Measurements from ENCODE around the gene TTLL5.
"Not testable (repeated sequence)": the region's sequence is repeated elsewhere in the genome, so short reads cannot be mapped to it uniquely, and the experiment has no call there.

Gene TTLL5

GRCh38 chr14:75689012-75689411, 28.0 kb downstream of the TTLL5 start:
- H3K18ac ChIP-seq (ENCODE audit: low read depth in 1 of 2, low read length in 2 of 2): no peak overlapping the region
- peaks cover 11 to 47% of the 10 kb centered on the region in 2 experiments for H3K36me3 ChIP-seq (ENCODE audit: control insufficient read depth in 1 of 2, insufficient read depth in 2 of 2, low read depth in 1 of 2, low read length in 2 of 2)
- H3K27me3 ChIP-seq (ENCODE audit: control insufficient read depth in 1 of 2, insufficient read depth in 1 of 2, low read length in 2 of 2): no peaks in the 10 kb centered on the region
- H3K4me1 ChIP-seq (ENCODE audit: control insufficient read depth, insufficient read depth, low read depth, low read length): peaks cover 2% of the 10 kb centered on the region
- no peak overlapping the region for H3K14ac ChIP-seq (ENCODE audit: low read length in 2 of 2)
- no peak overlapping the region for H3K27ac ChIP-seq (ENCODE audit: low read length, poor library complexity, severe bottlenecking)
- no peak overlapping the region for H3K4me3 ChIP-seq (ENCODE audit: insufficient read depth in 1 of 2, low read depth in 1 of 2, low read length in 2 of 2)
- no peak overlapping the region for H2BK15ac ChIP-seq (ENCODE audit: low read depth, poor library complexity, severe bottlenecking)
- no peak overlapping the region for H2AFZ ChIP-seq (ENCODE audit: low read depth, low read length)
- H4K91ac ChIP-seq (ENCODE audit: low read length): no peak overlapping the region
- H3K9ac ChIP-seq (ENCODE audit: low read length): peak overlapping the region; percentile 67
- H3K9me3 ChIP-seq (ENCODE audit: control insufficient read depth, low read length): no peaks in the 10 kb centered on the region
- no peak overlapping the region for H3K4me2 ChIP-seq (ENCODE audit: low read length, poor library complexity, severe bottlenecking)
- DNase-seq: peak; percentile 15
- H3K23ac ChIP-seq (ENCODE audit: low read length in 2 of 2): no peak overlapping the region
- peaks cover 18% of the 10 kb centered on the region for H3K79me1 ChIP-seq (replicated peaks; ENCODE audit: low read length, poor library complexity, severe bottlenecking)
- no peak overlapping the region for H4K8ac ChIP-seq (ENCODE audit: low read length)
- H2BK120ac ChIP-seq (ENCODE audit: low read depth, low read length): no peak overlapping the region
- H3K4ac ChIP-seq (ENCODE audit: low read depth in 1 of 2, low read length in 2 of 2): no peak overlapping the region
- no peak overlapping the region for H2BK12ac ChIP-seq (ENCODE audit: low read length in 2 of 2)
- no peak overlapping the region for H2AK5ac ChIP-seq (ENCODE audit: low read length, severe bottlenecking)
- WGBS: 93% methylated on average over 2 of the region's 2 CpGs
- no peak overlapping the region for H2BK5ac ChIP-seq (ENCODE audit: low read depth, low read length, poor library complexity, severe bottlenecking)

DNA sequence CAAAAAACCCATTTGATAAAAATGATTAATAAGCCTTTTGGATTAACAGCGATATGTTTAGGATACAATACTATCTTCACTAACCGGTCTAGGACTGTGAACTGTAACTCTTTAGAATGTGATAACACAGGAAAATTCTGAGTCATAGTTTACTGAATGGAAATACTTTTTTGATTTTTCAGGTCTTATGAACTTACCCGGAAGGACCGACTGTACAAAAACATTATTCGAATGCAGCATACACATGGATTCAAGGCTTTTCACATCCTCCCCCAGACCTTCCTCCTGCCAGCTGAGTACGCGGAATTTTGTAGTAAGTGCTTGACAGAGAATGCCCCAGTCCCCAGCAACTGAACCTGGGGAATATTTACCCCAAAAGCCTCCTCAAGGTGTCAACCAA, 29.0 kb downstream of the TTLL5 start:
- Histone ChIP-seq H3K4ac (ENCODE audit: low read depth in 1 of 2, low read length in 2 of 2) (no peak overlapping the region), H3K4me1 (ENCODE audit: control insufficient read depth, insufficient read depth, low read depth, low read length) (peaks cover 2% of the 10 kb centered on the region), H2BK15ac (ENCODE audit: low read depth, poor library complexity, severe bottlenecking) (no peak overlapping the region)

GRCh38 chr14:75695025-75695424, 34.0 kb downstream of the TTLL5 start:
- not testable (repeated sequence) for H4K8ac ChIP-seq (ENCODE audit: low read length)
- WGBS: 98% methylated on average over 6 of the region's 6 CpGs

More for the DNA sequence above, 29.0 kb downstream of the TTLL5 start:
- H3K9me3 ChIP-seq (ENCODE audit: control insufficient read depth, low read length): no peaks in the 10 kb centered on the region
- H2AFZ ChIP-seq (ENCODE audit: low read depth, low read length): no peak overlapping the region
- H3K23ac ChIP-seq (ENCODE audit: low read length in 2 of 2): no peak overlapping the region
- no peak overlapping the region for H3K27ac ChIP-seq (ENCODE audit: low read length, poor library complexity, severe bottlenecking)
- no peak overlapping the region for H2BK120ac ChIP-seq (ENCODE audit: low read depth, low read length)
- no peak overlapping the region for H3K4me2 ChIP-seq (ENCODE audit: low read length, poor library complexity, severe bottlenecking)
- DNase-seq: no peak
- 95% methylated on average over 5 of the region's 7 CpGs for WGBS
- no peak overlapping the region for H3K4me3 ChIP-seq (ENCODE audit: insufficient read depth in 1 of 2, low read depth in 1 of 2, low read length in 2 of 2)
- H2BK12ac ChIP-seq (ENCODE audit: low read length in 2 of 2): no peak overlapping the region
- no peak overlapping the region for H2AK5ac ChIP-seq (ENCODE audit: low read length, severe bottlenecking)
- H3K9ac ChIP-seq (ENCODE audit: low read length): peak overlapping the region; percentile 41
- H3K27me3 ChIP-seq (ENCODE audit: control insufficient read depth in 1 of 2, insufficient read depth in 1 of 2, low read length in 2 of 2): no peaks in the 10 kb centered on the region
- H3K36me3 ChIP-seq (ENCODE audit: control insufficient read depth in 1 of 2, insufficient read depth in 2 of 2, low read depth in 1 of 2, low read length in 2 of 2): peaks cover 16 to 43% of the 10 kb centered on the region in 2 experiments
- no peak overlapping the region for H4K8ac ChIP-seq (ENCODE audit: low read length)
- no peak overlapping the region for H3K18ac ChIP-seq (ENCODE audit: low read depth in 1 of 2, low read length in 2 of 2)
- no peak overlapping the region for H2BK5ac ChIP-seq (ENCODE audit: low read depth, low read length, poor library complexity, severe bottlenecking)
- no peak overlapping the region for H3K14ac ChIP-seq (ENCODE audit: low read length in 2 of 2)
- peaks cover 16% of the 10 kb centered on the region for H3K79me1 ChIP-seq (replicated peaks; ENCODE audit: low read length, poor library complexity, severe bottlenecking)
- H4K91ac ChIP-seq (ENCODE audit: low read length): no peak overlapping the region

DNA sequence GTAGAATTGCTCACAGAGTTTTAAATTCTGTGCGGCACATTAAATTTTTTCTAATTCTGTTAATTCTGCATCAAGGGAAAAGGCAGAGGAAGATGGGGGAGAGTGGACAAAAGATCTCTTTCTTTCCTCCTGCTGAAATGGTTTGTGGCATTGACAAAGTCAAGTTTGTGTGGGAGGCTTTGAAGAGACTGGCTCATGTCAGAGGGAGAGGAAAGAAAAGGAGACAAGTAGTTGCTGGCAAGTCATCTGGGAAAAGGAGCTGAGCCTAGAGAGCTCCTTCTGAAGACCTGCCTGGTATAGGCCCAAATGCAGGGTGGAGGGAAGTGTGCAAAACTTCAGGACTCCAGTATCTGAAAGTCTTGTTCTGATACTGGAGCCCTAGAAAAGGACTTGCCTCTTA, 36.3 kb downstream of the TTLL5 start:
- Histone ChIP-seq H2BK12ac (ENCODE audit: low read length in 2 of 2) (no peak overlapping the region), H3K27ac (ENCODE audit: low read length, poor library complexity, severe bottlenecking) (no peak overlapping the region), H3K4ac (ENCODE audit: low read depth in 1 of 2, low read length in 2 of 2) (no peak overlapping the region), H3K23ac (ENCODE audit: low read length in 2 of 2) (no peak overlapping the region), H2BK5ac (ENCODE audit: low read depth, low read length, poor library complexity, severe bottlenecking) (no peak overlapping the region), H3K36me3 (ENCODE audit: control insufficient read depth in 1 of 2, insufficient read depth in 2 of 2, low read depth in 1 of 2, low read length in 2 of 2) (peaks cover 12 to 60% of the 10 kb centered on the region in 2 experiments), H3K9me3 (ENCODE audit: control insufficient read depth, low read length) (no peaks in the 10 kb centered on the region), H3K14ac (ENCODE audit: low read length in 2 of 2) (no peak overlapping the region), H3K4me2 (ENCODE audit: low read length, poor library complexity, severe bottlenecking) (no peak overlapping the region), H2BK15ac (ENCODE audit: low read depth, poor library complexity, severe bottlenecking) (no peak overlapping the region), H3K9ac (ENCODE audit: low read length) (no peak overlapping the region), H3K18ac (ENCODE audit: low read depth in 1 of 2, low read length in 2 of 2) (no peak overlapping the region), H3K79me1 (replicated peaks; ENCODE audit: low read length, poor library complexity, severe bottlenecking) (peaks cover 10% of the 10 kb centered on the region), H2AFZ (ENCODE audit: low read depth, low read length) (no peak overlapping the region), H2AK5ac (ENCODE audit: low read length, severe bottlenecking) (no peak overlapping the region), H3K4me3 (ENCODE audit: insufficient read depth in 1 of 2, low read depth in 1 of 2, low read length in 2 of 2) (no peak overlapping the region), H4K8ac (ENCODE audit: low read length) (no peak overlapping the region), H3K4me1 (ENCODE audit: control insufficient read depth, insufficient read depth, low read depth, low read length) (peaks cover 1% of the 10 kb centered on the region), H3K27me3 (ENCODE audit: control insufficient read depth in 1 of 2, insufficient read depth in 1 of 2, low read length in 2 of 2) (no peaks in the 10 kb centered on the region), H2BK120ac (ENCODE audit: low read depth, low read length) (no peak overlapping the region), H4K91ac (ENCODE audit: low read length) (no peak overlapping the region)
- 100% methylated on average over 1 of the region's 1 CpG for whole genome bisulfite sequencing
- no peak for DNase-seq

More at GRCh38 chr14:75695025-75695424, 34.0 kb downstream of the TTLL5 start:
- not testable (repeated sequence) for H4K91ac ChIP-seq (ENCODE audit: low read length); H2AFZ ChIP-seq (ENCODE audit: low read depth, low read length); DNase-seq; H2BK120ac ChIP-seq (ENCODE audit: low read depth, low read length); H3K4me1 ChIP-seq (ENCODE audit: control insufficient read depth, insufficient read depth, low read depth, low read length); H3K18ac ChIP-seq (ENCODE audit: low read depth in 1 of 2, low read length in 2 of 2); H3K9ac ChIP-seq (ENCODE audit: low read length); H3K9me3 ChIP-seq (ENCODE audit: control insufficient read depth, low read length); H3K27me3 ChIP-seq (ENCODE audit: control insufficient read depth in 1 of 2, insufficient read depth in 1 of 2, low read length in 2 of 2); H3K27ac ChIP-seq (ENCODE audit: low read length, poor library complexity, severe bottlenecking); H2BK15ac ChIP-seq (ENCODE audit: low read depth, poor library complexity, severe bottlenecking); H3K4me2 ChIP-seq (ENCODE audit: low read length, poor library complexity, severe bottlenecking); H2BK5ac ChIP-seq (ENCODE audit: low read depth, low read length, poor library complexity, severe bottlenecking); H2BK12ac ChIP-seq (ENCODE audit: low read length in 2 of 2); H3K4ac ChIP-seq (ENCODE audit: low read depth in 1 of 2, low read length in 2 of 2); H3K4me3 ChIP-seq (ENCODE audit: insufficient read depth in 1 of 2, low read depth in 1 of 2, low read length in 2 of 2); H3K14ac ChIP-seq (ENCODE audit: low read length in 2 of 2); H3K23ac ChIP-seq (ENCODE audit: low read length in 2 of 2); H2AK5ac ChIP-seq (ENCODE audit: low read length, severe bottlenecking)
- Histone ChIP-seq H3K36me3 (ENCODE audit: control insufficient read depth in 1 of 2, insufficient read depth in 2 of 2, low read depth in 1 of 2, low read length in 2 of 2) (peaks cover 17 to 69% of the 10 kb centered on the region in 2 experiments), H3K79me1 (replicated peaks; ENCODE audit: low read length, poor library complexity, severe bottlenecking) (peaks cover 13% of the 10 kb centered on the region)
